GM21825 (cell line): ENCODE results near the gene ZNF524.
"Not testable (repeated sequence)": the region's sequence is repeated elsewhere in the genome, so short reads cannot be mapped to it uniquely, and the experiment has no call there.

Source experiments
- ATAC-seq: cut with Tn5 transposase; IDR thresholded peaks from one replicate; pipeline ENCODE4 v1.9.1; 2021; ENCODE audit warnings: mild to moderate bottlenecking, moderate library complexity; ENCODE audit not compliant: unreplicated experiment

ZNF524 gene

GRCh38 chr19:55581145-55581822 is 18.8 kb upstream of the ZNF524 start:
- no peak for ATAC-seq

GRCh38 chr19:55581823-55582223 is 18.3 kb upstream of the ZNF524 start:
- ATAC-seq, result no peak

- ATAC-seq, result not testable (repeated sequence)
Observed at GRCh38 chr19:55582284-55582683, 17.8 kb upstream of the ZNF524 start.

GRCh38 chr19:55583897-55584296 is 16.2 kb upstream of the ZNF524 start:
- ATAC-seq, result not testable (repeated sequence)

- no peak for ATAC-seq
Observed at GRCh38 chr19:55584871-55585270, 15.2 kb upstream of the ZNF524 start.

GRCh38 chr19:55585658-55586339 is 14.3 kb upstream of the ZNF524 start:
- ATAC-seq, result no peak

- ATAC-seq, result peak; percentile 78
Observed at GRCh38 chr19:55586976-55587668, 13.0 kb upstream of the ZNF524 start.

- ATAC-seq, result no peak
Observed at GRCh38 chr19:55588738-55589137, 11.3 kb upstream of the ZNF524 start.

- no peak for ATAC-seq
Observed at GRCh38 chr19:55590109-55590508, 10.0 kb upstream of the ZNF524 start.

- ATAC-seq, result no peak
Observed at GRCh38 chr19:55590617-55591016, 9.5 kb upstream of the ZNF524 start.

GRCh38 chr19:55591555-55591954 is 8.5 kb upstream of the ZNF524 start:
- ATAC-seq, result no peak

GRCh38 chr19:55592391-55593090 is 7.5 kb upstream of the ZNF524 start:
- ATAC-seq, result no peak

- no peak for ATAC-seq
Observed at GRCh38 chr19:55593096-55593772, 6.9 kb upstream of the ZNF524 start.

GRCh38 chr19:55594996-55595545 is 5.0 kb upstream of the ZNF524 start:
- no peak for ATAC-seq

- ATAC-seq, result no peak
Observed at GRCh38 chr19:55596304-55596703, 3.8 kb upstream of the ZNF524 start.

- ATAC-seq, result no peak
Observed at GRCh38 chr19:55597501-55597921, 2.6 kb upstream of the ZNF524 start.

- no peak for ATAC-seq
Observed at GRCh38 chr19:55598034-55598433, 2.1 kb upstream of the ZNF524 start.

GRCh38 chr19:55598719-55599467 is 1.2 kb upstream of the ZNF524 start:
- ATAC-seq, result peak; percentile 45

GRCh38 chr19:55599468-55599841 is 633 bp upstream of the ZNF524 start, which contains the start of gene FIZ1:
TSS of gene FIZ1 (minus strand) at chr19:55599517. CDS start at chr19:55597865, 1,652 bp downstream.
- peak; percentile 42 for ATAC-seq

- ATAC-seq, result no peak
Observed at GRCh38 chr19:55600662-55601028, 557 bp downstream of the ZNF524 start.
